NCI-H2107 (cell line): ENCODE measurements around the gene ATCAY.
"Not testable (repeated sequence)": the region's sequence is repeated elsewhere in the genome, so short reads cannot be mapped to it uniquely, and the experiment has no call there.

Experiments used
- DNase-seq: peaks from one replicate; lab custom pipeline; 2025; lab: John Stamatoyannopoulos, UW

ATCAY gene

GRCh38 chr19:3855320-3855719 lies 25.2 kb upstream of the ATCAY start:
- no peak for DNase-seq

DNA sequence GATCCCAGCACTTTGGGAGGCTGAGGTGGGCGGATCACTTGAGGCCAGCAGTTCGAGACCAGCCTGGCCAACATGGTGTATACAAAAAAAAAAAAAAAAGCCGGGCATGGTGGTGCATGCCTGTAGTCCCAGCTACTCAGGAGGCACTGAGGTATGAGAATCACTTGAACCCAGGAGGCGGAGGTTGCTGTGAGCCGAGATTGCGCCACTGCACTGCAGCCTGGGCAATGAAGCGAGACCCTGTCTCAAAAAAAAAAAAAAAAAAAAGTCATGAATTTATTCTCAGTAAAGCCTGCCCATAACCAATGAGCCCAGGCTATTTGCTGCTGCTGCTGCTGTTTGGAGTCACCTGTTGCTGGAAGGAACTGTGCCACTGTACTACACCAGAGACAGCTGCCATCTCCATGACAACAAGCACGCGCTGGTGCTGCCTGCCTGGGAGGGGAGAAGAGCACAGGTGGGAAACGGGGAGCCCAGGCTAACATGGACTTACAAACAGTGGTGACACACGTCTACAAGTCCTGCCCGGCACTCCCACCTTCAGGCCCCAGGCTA lies 23.0 kb upstream of the ATCAY start:
- DNase-seq, result peak; percentile 29

DNA sequence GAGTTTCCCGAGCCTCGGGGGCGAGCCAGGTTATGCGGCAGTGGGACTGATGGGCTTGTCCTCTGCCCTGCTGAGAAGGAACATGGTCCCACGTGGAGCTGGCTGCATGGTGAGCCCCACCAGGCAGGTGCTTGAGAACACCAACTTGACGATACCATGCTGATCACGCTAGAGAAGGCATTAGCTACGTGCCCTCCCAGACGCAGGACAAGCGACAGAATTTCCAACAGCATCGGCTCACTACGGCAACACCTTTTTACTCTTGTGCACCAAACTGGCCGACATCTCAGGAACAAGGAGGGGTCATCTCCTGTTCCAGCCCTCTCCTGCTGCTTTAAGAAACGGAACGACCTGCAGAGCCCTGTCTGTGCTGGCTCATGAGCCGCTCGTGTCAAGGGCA lies 20.0 kb upstream of the ATCAY start:
- DNase-seq, result no peak

DNA sequence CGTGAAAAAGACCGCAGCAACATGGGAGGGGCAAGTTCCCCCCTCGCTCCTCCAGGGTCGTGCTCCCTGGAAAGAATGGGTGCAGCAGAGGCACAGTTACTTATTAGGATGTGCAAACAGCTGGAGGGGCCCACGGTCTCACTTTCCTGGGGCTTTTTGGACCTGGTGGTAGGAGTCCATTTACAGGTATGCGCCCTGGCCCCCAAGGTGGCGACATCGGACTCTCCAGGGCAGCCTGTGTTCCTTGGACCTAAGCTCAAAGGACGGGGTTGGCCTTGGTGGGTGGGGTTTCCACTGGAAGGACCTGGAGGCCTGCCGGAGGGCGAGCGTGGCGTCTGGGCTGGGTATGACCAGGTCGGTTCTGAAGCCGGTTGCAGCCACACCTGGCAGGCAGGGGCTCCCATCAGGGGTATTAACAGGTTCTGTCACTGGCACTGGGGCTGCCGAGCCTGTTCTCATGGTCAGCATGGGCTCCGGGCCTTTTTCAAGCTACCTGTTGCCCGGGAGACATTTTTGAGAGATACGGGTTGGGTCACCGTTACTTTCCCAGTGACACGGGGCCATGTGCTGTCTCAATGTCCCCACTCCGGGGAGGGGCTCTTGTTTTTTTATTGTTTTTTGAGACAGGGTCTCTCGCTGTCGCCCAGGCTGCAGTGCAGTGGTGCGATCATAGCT lies 17.5 kb upstream of the ATCAY start:
- DNase-seq, result no peak

- DNase-seq, result no peak
Measured at GRCh38 chr19:3863648-3864047, 16.8 kb upstream of the ATCAY start.

DNA sequence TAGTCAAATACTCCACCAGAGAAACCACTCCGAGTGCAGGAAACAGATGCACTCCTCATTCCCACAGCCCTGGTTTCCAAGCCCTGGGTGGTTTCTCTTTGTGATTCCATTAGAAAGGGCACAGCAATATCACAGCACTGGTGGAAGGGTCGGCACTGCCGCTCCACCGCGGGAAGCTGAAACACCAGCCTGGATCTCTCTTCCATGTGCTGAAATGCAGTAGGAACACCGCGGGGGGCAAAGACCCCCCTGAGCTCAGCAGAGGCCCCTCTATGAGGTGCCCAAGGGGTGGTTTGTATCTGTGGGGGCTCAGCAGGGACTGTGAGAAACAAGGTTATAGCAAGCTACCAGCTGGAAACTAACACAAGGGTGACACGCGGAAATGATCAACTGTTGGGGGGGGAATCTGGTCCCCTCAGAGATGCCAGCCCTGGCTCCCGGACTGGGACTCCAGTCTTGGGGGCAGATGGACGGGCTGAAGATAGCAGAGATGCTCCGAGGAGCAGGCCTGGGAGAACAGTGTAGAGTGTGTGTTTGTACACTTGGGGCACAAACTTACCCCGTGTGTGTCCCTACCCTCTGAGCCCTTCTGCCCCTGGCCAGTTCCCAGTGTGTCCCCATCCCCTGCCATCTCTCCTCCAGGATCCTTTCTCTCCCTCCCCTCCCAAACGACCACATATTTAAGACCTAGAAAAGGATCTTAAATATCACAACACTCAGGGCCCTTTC lies 13.4 kb upstream of the ATCAY start:
- DNase-seq, result no peak

GRCh38 chr19:3867971-3868769 lies 12.3 kb upstream of the ATCAY start:
- DNase-seq, result no peak

DNA sequence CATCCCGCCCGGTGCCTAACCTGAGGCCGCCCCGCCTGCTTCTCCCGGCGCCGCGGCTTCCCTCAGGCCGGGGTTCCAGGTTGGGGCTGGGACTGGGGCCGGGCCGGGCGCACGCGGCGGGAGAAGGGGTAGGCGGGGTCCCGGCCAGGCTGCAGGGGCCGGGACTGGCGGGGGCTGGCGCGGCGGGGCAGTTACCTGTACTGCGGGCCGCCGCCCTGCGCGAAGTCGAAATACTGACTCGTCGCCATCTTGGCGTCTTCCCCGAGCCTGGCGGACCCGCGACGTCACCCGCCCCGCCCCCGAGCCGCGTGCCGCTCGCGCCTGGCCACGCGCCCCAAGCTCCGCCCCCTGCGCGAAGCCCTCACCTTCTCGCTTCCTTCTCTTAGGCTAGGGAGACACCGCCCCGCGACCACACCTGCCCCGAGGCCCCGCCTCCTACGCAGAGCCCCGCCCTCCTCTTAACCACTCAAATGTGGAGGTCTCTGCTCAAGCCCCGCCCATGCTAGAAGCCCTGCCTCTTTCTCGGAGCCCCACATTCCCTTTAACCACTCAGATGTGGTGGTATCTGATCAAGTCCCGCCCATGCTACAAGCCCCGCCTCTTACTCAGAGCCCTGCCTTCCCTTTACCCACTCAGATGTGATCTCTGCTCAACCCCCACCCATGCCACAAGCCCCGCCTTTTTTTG lies 11.6 kb upstream of the ATCAY start, which contains the start of gene ZFR2:
Gene ZFR2, minus strand, starts transcription at position 269 of the 687 bp plus-strand sequence. Its CDS starts 21 bp downstream, at position 248.
- DNase-seq, result no peak

DNA sequence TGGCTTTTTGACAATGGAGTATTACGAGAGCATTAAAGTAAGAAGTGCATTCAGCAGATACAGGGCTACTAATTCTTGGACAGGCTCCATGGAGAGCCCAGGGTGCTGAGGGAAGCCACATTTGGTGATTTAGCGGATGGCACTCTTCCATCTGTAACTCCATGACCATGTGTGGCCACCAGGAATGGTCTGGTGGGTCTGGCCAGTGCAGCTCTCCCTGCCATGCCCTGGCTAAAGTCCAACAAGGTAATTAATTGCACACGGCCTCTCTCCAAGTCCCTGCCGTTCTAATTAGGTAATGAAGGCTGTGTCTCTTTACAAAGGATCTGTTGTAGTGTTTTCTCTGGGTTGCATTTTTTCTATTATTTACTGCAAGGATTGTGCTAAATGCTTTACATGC lies 7.3 kb upstream of the ATCAY start:
- DNase-seq, result no peak

DNA sequence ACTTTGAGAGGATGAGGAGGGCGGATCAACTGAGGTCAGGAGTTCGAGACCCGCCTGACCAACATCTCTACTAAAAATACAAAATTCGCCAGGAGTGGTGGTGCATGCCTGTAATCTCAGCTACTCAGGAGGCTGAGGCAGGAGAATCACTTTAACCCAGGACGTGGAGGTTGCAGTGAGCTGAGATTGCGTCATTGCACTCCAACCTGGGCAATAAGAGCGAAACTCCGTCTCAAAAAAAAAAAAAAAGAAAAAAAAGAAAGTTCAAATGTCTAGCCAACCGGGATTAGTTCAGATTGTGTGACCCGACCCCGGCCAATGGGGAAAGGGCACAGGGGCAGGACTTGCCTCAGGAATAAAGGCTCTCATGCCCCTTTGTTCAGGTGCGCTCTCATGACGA lies 5.8 kb upstream of the ATCAY start:
- not testable (repeated sequence) for DNase-seq

DNA sequence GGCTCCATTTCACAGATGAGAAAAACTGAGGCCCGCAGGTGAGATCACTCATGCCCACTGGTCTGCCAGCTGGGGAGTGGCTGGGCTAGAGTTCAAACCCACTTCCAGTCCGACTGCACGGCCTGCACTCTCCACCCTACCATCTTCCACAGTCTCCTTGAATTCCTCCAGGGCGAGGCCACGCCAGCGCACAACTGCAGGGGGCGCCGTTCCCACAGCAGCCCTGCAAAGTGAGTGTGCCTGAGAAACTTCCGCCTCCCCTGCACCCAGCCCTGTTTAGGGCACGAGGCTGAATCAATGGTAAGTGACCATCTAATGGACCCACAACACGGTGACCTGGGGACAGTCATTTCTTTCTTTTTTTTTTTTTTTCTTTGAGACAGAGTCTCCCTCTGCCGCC lies 829 bp upstream of the ATCAY start:
- DNase-seq, result no peak

DNA sequence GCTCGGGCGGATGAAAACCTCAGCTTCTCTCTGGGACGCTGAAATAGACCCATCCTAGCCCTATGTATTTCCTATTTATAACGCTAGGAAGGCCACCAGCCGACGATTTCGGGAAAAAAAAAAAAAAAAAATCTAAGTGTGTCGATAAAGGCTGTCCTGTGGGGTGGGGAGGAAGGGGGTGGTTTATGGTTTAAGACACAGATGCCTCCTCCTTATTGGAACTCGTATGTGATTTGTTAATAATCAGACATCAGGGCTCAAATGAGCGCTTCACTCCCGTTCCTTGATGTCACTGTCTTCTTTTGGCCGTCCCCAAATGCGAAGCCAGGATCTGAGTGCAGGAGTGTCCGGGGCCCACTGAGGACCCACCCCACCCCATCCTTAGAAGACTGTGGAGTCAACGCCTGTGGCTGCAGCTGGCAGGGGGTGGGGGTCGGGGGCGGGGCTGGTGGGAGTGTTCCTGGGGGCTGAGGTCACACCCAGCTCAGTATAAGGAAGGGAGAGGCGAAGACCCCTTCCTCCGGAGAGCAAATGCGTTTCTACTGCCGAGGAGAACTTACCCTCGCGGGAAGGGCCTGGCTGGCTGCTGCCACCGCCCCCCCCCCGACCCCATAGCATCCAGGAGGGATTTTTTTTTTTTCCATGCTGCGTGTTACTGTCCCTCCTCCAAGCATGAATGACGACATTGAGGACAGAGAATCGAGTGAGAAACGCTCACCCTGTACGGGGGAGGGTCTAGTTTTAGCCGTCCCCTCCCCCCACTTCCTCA lies 971 bp downstream of the ATCAY start:
- no peak for DNase-seq

- DNase-seq, result no peak
Measured at GRCh38 chr19:3882041-3882384, 1.5 kb downstream of the ATCAY start.

GRCh38 chr19:3890591-3890990 lies 10.1 kb downstream of the ATCAY start:
- DNase-seq, result no peak

DNA sequence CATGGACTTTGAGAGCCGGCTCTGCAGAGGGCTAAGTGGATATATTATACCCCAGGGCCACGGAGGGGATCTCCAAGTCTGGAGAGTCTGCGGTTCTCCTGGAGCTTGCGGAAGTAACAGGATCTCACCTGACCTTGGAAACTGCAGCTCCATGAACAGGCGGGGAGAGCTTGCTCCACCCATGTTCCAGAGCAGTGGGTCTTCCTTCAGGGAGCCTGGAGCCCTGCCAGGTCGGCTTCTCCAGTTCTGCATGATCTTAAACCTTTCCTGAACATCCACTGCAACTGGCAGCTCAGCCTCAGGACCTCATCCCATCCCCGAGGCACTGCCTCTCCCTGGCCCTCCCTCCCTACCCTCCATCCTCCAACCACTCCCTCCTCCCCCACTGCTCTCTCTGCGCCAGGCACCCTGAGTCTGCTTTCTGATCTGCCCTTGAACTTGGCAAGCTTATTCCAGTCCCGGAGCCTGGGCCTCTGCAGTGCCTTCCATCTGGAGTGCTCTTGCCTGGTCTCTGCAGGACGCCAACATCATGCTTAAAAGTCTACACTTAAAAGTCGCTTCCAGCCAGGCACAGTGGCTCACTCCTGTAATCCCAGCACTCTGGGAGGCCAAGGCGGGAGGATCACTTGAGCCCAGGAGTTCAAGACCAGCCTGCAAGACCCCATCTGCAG lies 13.2 kb downstream of the ATCAY start:
- peak; percentile 54 for DNase-seq

DNA sequence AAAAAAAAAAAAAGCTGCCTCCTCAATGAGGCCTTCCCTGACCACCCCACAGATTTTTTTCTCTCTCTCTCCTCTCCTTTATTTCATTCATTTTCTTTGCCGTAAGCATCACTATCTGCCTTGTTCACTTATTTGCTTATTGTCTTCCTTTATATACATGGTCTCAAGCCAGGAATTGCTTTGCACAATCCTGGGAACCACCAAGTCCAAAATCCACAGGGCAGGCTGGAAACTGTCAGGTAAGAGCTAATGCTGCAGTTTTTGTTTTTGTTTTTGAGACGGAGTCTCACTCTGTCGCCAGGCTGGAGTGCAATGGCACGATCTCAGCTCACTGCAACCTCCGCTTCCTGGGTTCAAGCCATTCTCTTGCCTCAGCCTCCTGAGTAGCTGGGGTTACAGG lies 14.5 kb downstream of the ATCAY start:
- not testable (repeated sequence) for DNase-seq

DNA sequence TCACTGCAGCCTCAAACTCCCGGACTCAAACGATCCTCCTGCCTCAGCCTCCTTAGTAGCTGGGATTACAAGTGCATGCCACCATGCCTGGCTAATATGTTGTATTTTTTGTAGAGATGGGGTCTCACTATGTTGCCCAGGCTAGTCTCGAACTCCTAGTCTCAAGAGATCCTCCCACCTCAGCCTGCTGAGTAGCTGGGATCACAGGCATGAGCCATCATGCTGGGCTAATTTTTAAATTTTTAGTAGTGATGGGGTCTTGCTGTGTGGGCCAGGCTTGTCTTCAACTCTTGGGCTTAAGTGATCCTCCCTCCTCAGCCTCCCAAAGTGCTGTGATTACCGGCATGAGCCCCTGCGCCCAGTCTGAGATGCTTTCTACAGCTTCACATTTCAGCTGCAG lies 15.3 kb downstream of the ATCAY start:
- no peak for DNase-seq

GRCh38 chr19:3897936-3898335 lies 17.5 kb downstream of the ATCAY start:
- DNase-seq, result no peak

DNA sequence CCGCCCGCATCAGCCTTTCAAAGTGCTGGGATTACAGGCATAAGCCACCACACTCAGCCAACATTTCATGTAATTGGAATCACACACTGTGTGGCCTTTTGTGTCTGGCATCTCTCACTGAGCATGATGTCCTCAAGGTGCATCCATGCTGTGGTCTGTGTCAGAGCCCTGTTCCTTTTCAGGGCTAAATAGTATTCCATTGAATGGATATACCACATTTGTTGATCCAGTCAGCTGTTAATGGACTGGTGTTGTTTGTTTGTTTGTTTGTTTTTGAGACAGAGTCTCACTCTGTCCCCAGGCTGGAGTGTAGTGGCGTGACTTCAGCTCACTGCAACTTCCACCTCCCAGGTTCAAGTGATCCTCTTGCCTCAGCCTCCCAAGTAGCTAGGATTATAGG lies 17.9 kb downstream of the ATCAY start:
- DNase-seq, result no peak

DNA sequence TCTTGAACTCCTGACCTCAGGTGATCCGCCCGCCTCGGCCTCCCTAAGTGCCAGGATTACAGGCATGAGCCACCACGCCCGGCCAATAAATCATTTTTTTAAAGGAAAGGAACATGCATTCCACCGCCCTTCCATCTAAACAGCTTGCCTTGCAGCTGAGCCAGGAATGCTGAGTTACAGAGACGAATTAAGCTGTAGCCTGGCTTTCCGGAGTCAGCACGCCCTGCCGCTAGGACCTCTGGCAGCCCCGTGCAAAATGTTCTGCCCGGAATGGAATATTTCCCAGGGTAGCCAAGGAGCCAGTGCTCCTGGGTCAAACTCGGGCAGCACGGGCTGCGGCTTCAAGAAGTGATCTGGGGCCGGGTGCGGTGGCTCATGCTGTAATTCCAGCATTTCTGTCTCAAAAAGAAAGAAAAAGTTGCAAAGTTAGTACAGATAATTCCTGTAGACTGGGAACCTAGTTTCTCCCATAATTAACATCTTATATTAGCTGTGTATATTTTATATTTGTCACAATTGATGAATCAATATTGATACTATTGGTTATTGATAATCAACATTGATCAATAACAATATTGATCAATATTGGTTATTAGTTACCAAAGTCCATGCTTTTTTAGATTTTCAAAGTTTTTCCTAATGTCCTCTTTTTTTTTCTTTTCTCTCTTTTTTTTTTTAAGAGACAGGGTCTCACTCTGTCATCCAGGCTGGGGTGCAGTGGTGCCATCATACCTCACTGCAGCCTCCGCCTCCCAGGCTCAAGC lies 19.2 kb downstream of the ATCAY start:
- DNase-seq, result no peak
